WTC11 (cell line): ENCODE results near the gene HGS. TPM values are rescaled to one million over a fixed set of nuclear protein-coding genes. Genes with fewer than 3 reads are reported as not detected.

ENCODE experiments used
- ATAC-seq: fragments of 200-7000 bp; cut with Tn5 transposase; 2 replicates; pipeline ENCODE4 v1.10.0; 2021; ENCODE audit warnings: mild to moderate bottlenecking, moderate library complexity
- CTCF ChIA-PET: fragments of 300-600 bp; sonication (Branson Sonifier 250); formaldehyde crosslinking; loops from one replicate; lab custom pipeline; 2021; ENCODE audit warnings: antibody characterized with exemption; lab: Charles Lee
- POLR2A ChIA-PET: fragments of 350-600 bp; sonication (Branson Sonifier 250); formaldehyde crosslinking; loops from one replicate; lab custom pipeline; 2021; ENCODE audit warnings: antibody characterized with exemption; lab: Charles Lee
- DNase-seq: peaks from one replicate; pipeline ENCODE4 v3.0.0; 2021; ENCODE audit warnings: low spot score
- H3K27ac Mint-ChIP-seq: 2 replicates; pipeline ENCODE4 v1.8.0; 2021; ENCODE audit warnings: mixed read lengths
- H3K27me3 Mint-ChIP-seq: 2 replicates; pipeline ENCODE4 v1.8.0; 2021; ENCODE audit warnings: low read depth, mild to moderate bottlenecking, moderate library complexity, mixed read lengths
- H3K36me3 Mint-ChIP-seq: 2 replicates; pipeline ENCODE4 v1.8.0; 2021; ENCODE audit warnings: mixed read lengths
- H3K4me1 Mint-ChIP-seq: 2 replicates; pipeline ENCODE4 v1.8.0; 2022; ENCODE audit warnings: mixed read lengths
- H3K4me3 Mint-ChIP-seq: 2 replicates; pipeline ENCODE4 v1.8.0; 2021; ENCODE audit warnings: mild to moderate bottlenecking, moderate library complexity, mixed read lengths
- H3K9me3 Mint-ChIP-seq: 2 replicates; pipeline ENCODE4 v1.8.0; 2021; ENCODE audit warnings: mixed read lengths
- ATF1 ChIP-seq: sonication (generic); formaldehyde crosslinking; IDR thresholded peaks from 2 replicates; pipeline ENCODE4 v1.8.1; 2023; ENCODE audit warnings: mild to moderate bottlenecking, moderate library complexity, missing genetic modification reagents
- CBFB ChIP-seq: sonication (generic); formaldehyde crosslinking; IDR thresholded peaks from 2 replicates; pipeline ENCODE4 v1.8.1; 2022; ENCODE audit warnings: mild to moderate bottlenecking, low read depth, missing genetic modification reagents
- FOXJ3 ChIP-seq: sonication (generic); formaldehyde crosslinking; IDR thresholded peaks from 2 replicates; pipeline ENCODE4 v1.9.0; 2021; ENCODE audit warnings: missing genetic modification reagents, mild to moderate bottlenecking, borderline replicate concordance
- NFATC4 ChIP-seq: fragments of 250-450 bp; sonication (Bioruptor Pico); IDR thresholded peaks from 2 replicates; pipeline ENCODE4 v1.9.0; 2021; ENCODE audit warnings: mild to moderate bottlenecking
- NR2C2 ChIP-seq: sonication (generic); formaldehyde crosslinking; IDR thresholded peaks from 2 replicates; pipeline ENCODE4 v1.8.0; 2022; ENCODE audit warnings: mild to moderate bottlenecking, missing genetic modification reagents
- NR3C1 ChIP-seq: sonication (generic); formaldehyde crosslinking; conservative IDR thresholded peaks from 2 replicates; pipeline ENCODE4 v1.8.1; 2023; ENCODE audit warnings: low read depth, mild to moderate bottlenecking, missing genetic modification reagents
- RORB ChIP-seq: fragments of 250-450 bp; sonication (Bioruptor Pico); IDR thresholded peaks from 2 replicates; pipeline ENCODE4 v1.9.0; 2021; ENCODE audit warnings: mild to moderate bottlenecking
- ZNF232 ChIP-seq: sonication (generic); formaldehyde crosslinking; IDR thresholded peaks from 2 replicates; pipeline ENCODE4 v1.8.0; 2022; ENCODE audit warnings: mild to moderate bottlenecking, missing genetic modification reagents
- ZNF317 ChIP-seq: sonication (generic); formaldehyde crosslinking; IDR thresholded peaks from 2 replicates; pipeline ENCODE4 v1.8.1; 2023; ENCODE audit warnings: low read depth, mild to moderate bottlenecking, moderate library complexity, missing genetic modification reagents, borderline replicate concordance
- total RNA-seq: library from RNA; stranded (reverse); gene quantifications from 3 replicates; pipeline ENCODE4 v1.2.3, GENCODE V29; 2021
- TF ChIP-seq, protein P1 (sequence below): fragments of 200-600 bp; IDR thresholded peaks from 2 replicates; pipeline ENCODE4 v1.8.0; 2022; ENCODE audit warnings: antibody characterized with exemption
- TF ChIP-seq, protein P2 (sequence below): sonication (generic); formaldehyde crosslinking; IDR thresholded peaks from 2 replicates; pipeline ENCODE4 v1.8.0; 2022; ENCODE audit warnings: missing genetic modification reagents
- TF ChIP-seq, protein P3 (sequence below): fragments of 250-450 bp; sonication (Bioruptor Pico); IDR thresholded peaks from 2 replicates; pipeline ENCODE4 v1.9.0; 2021; ENCODE audit warnings: mild to moderate bottlenecking
- TF ChIP-seq, protein P4 (sequence below): sonication (generic); formaldehyde crosslinking; conservative IDR thresholded peaks from 2 replicates; pipeline ENCODE4 v1.8.1; 2022; ENCODE audit warnings: mild to moderate bottlenecking, missing genetic modification reagents
- TF ChIP-seq, protein P5 (sequence below): sonication (generic); formaldehyde crosslinking; IDR thresholded peaks from 2 replicates; pipeline ENCODE4 v1.8.1; 2022; ENCODE audit warnings: low read depth, missing genetic modification reagents, borderline replicate concordance

The HGS gene
- total RNA-seq, 1 experiment from 2014 or later: 113 TPM

DNA sequence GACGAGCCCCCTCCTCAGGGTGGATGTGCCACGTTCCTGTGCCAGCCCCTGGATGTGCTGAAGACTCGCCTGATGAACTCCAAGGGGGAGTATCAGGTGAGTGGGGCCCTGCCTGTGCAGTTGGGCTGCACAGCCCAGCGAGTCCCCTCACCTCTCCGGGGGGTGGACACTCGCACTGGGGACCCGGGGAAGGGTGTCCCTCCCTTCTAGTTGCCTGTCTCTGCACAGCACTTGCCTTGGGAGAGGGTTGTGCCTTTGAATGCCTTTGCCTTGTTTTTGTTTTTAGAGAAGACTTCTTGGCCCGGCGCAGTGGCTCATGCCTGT, 33.9 kb downstream of the HGS start:
- H3K4me1 Mint-ChIP-seq: peaks cover 8% of the 10 kb centered on the region
- ChIA-PET POLR2A (no interaction called here), CTCF (no interaction called here)
- no peak overlapping the region for H3K4me3 Mint-ChIP-seq
- no peak for TF ChIP-seq FOXJ3 (CRISPR knock-in tag)
- TF ChIP-seq, protein P1, sequence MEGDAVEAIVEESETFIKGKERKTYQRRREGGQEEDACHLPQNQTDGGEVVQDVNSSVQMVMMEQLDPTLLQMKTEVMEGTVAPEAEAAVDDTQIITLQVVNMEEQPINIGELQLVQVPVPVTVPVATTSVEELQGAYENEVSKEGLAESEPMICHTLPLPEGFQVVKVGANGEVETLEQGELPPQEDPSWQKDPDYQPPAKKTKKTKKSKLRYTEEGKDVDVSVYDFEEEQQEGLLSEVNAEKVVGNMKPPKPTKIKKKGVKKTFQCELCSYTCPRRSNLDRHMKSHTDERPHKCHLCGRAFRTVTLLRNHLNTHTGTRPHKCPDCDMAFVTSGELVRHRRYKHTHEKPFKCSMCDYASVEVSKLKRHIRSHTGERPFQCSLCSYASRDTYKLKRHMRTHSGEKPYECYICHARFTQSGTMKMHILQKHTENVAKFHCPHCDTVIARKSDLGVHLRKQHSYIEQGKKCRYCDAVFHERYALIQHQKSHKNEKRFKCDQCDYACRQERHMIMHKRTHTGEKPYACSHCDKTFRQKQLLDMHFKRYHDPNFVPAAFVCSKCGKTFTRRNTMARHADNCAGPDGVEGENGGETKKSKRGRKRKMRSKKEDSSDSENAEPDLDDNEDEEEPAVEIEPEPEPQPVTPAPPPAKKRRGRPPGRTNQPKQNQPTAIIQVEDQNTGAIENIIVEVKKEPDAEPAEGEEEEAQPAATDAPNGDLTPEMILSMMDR: no peak
- TF ChIP-seq, protein P2, sequence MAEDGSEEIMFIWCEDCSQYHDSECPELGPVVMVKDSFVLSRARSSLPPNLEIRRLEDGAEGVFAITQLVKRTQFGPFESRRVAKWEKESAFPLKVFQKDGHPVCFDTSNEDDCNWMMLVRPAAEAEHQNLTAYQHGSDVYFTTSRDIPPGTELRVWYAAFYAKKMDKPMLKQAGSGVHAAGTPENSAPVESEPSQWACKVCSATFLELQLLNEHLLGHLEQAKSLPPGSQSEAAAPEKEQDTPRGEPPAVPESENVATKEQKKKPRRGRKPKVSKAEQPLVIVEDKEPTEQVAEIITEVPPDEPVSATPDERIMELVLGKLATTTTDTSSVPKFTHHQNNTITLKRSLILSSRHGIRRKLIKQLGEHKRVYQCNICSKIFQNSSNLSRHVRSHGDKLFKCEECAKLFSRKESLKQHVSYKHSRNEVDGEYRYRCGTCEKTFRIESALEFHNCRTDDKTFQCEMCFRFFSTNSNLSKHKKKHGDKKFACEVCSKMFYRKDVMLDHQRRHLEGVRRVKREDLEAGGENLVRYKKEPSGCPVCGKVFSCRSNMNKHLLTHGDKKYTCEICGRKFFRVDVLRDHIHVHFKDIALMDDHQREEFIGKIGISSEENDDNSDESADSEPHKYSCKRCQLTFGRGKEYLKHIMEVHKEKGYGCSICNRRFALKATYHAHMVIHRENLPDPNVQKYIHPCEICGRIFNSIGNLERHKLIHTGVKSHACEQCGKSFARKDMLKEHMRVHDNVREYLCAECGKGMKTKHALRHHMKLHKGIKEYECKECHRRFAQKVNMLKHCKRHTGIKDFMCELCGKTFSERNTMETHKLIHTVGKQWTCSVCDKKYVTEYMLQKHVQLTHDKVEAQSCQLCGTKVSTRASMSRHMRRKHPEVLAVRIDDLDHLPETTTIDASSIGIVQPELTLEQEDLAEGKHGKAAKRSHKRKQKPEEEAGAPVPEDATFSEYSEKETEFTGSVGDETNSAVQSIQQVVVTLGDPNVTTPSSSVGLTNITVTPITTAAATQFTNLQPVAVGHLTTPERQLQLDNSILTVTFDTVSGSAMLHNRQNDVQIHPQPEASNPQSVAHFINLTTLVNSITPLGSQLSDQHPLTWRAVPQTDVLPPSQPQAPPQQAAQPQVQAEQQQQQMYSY (CRISPR knock-in tag): no peak
- TF ChIP-seq NFATC4 (CRISPR knock-in tag): no peak
- H3K9me3 Mint-ChIP-seq: no peaks in the 10 kb centered on the region
- H3K27me3 Mint-ChIP-seq: peaks cover 1% of the 10 kb centered on the region; the same call in 1 of the 2 replicates
- ATAC-seq (no peak), DNase-seq (no peak)
- no peak overlapping the region for H3K27ac Mint-ChIP-seq
- 0 out of 2 replicates have a peak, but pooled peaks cover 4% of the 10 kb centered on the region for H3K36me3 Mint-ChIP-seq

DNA sequence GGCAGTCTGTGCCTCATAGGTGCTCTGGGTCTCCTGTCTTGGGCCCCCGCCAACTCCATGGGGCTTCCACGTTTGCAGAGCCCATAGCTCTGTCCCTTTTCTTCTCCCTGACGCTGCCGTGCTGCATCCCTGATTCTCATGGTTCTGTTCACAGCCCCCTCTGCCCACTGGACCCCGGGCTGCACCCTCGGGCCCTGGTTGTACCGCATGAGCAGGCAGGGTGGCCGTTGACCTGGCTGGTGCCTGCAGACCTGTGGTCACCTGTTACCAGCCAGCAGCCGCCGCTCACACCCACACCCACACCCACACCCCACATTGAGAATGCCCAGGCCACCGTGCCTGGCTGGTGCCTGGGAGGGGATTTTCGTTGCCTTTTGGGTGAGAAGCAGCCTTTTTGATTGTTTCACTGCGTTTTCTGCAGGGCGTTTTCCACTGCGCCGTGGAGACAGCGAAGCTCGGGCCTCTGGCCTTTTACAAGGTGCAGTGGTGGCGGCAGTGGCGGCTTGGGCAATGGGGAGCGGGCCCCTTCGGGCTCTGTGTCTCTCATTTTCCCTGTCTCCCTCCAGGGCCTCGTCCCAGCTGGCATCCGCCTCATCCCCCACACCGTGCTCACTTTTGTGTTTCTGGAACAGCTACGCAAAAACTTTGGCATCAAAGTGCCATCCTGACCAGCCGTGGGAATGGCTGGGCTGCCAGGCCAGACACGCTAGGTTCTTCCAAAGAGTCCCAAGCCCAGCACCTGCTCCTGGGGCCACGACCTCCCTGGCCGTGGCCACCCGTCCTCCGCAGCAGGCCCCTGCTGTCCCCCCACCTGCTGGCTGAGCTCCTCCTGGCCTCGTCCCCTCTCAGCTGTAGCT, 35.8 kb downstream of the HGS start:
- no peak overlapping the region for H3K4me3 Mint-ChIP-seq
- H3K36me3 Mint-ChIP-seq: 0 out of 2 replicates have a peak, but pooled peaks cover 4% of the 10 kb centered on the region
- TF ChIP-seq ZNF317 (CRISPR knock-in tag): no peak
- TF ChIP-seq, protein P3, sequence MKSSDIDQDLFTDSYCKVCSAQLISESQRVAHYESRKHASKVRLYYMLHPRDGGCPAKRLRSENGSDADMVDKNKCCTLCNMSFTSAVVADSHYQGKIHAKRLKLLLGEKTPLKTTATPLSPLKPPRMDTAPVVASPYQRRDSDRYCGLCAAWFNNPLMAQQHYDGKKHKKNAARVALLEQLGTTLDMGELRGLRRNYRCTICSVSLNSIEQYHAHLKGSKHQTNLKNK (CRISPR knock-in tag): no peak
- TF ChIP-seq, protein P4, sequence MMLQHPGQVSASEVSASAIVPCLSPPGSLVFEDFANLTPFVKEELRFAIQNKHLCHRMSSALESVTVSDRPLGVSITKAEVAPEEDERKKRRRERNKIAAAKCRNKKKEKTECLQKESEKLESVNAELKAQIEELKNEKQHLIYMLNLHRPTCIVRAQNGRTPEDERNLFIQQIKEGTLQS (CRISPR knock-in tag): no peak
- no peak for TF ChIP-seq CBFB (CRISPR knock-in tag)
- TF ChIP-seq, protein P2 (CRISPR knock-in tag): no peak
- no peak for TF ChIP-seq NFATC4 (CRISPR knock-in tag)
- no peak for TF ChIP-seq ATF1 (CRISPR knock-in tag)
- TF ChIP-seq RORB (CRISPR knock-in tag): no peak
- TF ChIP-seq NR3C1 (CRISPR knock-in tag): no peak
- TF ChIP-seq, protein P5, sequence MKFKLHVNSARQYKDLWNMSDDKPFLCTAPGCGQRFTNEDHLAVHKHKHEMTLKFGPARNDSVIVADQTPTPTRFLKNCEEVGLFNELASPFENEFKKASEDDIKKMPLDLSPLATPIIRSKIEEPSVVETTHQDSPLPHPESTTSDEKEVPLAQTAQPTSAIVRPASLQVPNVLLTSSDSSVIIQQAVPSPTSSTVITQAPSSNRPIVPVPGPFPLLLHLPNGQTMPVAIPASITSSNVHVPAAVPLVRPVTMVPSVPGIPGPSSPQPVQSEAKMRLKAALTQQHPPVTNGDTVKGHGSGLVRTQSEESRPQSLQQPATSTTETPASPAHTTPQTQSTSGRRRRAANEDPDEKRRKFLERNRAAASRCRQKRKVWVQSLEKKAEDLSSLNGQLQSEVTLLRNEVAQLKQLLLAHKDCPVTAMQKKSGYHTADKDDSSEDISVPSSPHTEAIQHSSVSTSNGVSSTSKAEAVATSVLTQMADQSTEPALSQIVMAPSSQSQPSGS (CRISPR knock-in tag): no peak
- TF ChIP-seq ZNF232 (CRISPR knock-in tag): no peak
- no peak for TF ChIP-seq NR2C2 (CRISPR knock-in tag)
- H3K27me3 Mint-ChIP-seq: no peaks in the 10 kb centered on the region
- DNase-seq: no peak
- no peaks in the 10 kb centered on the region for H3K9me3 Mint-ChIP-seq
- ChIA-PET POLR2A (no interaction called here), CTCF (interaction anchor here (0.8 kb wide), 1 partner anchor 9 kb away, joined by 3 read pairs; no protein-coding TSS in a partner anchor)
- ATAC-seq: no peak
- peaks cover 10% of the 10 kb centered on the region for H3K4me1 Mint-ChIP-seq
- H3K27ac Mint-ChIP-seq: no peak overlapping the region
